GM12801 (cell line): Measurements from ENCODE around the gene MAPKAPK3.

Source experiments
- TF ChIP-seq, protein P1 (sequence below): IDR thresholded peaks from one replicate; pipeline ENCODE4 v1.5.1; 2011; ENCODE audit warnings: control low read depth; ENCODE audit not compliant: insufficient read length; ENCODE audit errors: extremely low read depth

The MAPKAPK3 gene

DNA sequence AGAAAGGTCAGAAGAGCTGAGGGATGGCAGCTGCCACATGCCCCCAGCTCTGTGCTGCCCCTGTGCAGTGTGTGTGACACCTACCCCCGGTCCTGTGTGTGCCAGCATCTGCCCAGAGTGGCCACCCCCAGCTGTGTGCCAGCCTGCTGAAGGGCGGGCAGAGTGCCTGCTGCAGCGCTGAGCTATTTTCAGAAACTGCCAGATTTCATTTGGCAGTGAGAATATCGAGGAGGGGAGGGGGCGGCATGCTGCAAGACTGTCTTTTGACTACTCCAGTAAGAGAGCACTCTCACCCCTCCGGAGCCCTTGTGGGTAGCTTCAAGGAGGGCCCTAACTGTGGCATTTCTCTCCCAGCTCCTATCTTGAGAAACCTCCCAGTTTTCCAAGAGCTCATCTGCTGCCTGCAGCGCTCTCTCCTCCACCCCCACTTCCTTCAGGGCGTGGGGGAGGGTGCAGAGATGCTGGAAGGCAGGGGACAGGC lies 32.5 kb downstream of the MAPKAPK3 start:
- TF ChIP-seq, protein P1, sequence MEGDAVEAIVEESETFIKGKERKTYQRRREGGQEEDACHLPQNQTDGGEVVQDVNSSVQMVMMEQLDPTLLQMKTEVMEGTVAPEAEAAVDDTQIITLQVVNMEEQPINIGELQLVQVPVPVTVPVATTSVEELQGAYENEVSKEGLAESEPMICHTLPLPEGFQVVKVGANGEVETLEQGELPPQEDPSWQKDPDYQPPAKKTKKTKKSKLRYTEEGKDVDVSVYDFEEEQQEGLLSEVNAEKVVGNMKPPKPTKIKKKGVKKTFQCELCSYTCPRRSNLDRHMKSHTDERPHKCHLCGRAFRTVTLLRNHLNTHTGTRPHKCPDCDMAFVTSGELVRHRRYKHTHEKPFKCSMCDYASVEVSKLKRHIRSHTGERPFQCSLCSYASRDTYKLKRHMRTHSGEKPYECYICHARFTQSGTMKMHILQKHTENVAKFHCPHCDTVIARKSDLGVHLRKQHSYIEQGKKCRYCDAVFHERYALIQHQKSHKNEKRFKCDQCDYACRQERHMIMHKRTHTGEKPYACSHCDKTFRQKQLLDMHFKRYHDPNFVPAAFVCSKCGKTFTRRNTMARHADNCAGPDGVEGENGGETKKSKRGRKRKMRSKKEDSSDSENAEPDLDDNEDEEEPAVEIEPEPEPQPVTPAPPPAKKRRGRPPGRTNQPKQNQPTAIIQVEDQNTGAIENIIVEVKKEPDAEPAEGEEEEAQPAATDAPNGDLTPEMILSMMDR = no peak

DNA sequence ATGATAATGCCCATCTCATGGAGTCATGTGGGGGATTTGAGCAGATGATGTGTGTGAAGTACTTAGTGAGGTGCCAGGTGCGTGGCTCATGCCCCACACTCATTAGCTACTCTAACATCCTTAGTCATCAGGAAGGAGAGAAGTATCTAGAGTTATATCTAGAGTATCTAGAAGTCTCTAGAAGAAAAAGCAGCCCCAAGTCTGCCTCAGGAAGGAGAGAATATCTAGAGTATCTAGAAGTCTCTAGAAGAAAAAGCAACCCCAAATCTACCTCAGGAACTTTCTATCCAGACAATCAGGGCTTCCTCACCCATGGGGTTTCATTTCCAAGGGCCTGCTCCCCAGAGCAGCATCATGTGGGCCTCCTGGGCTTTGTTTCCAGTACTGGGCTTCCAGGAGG lies 33.1 kb downstream of the MAPKAPK3 start:
- TF ChIP-seq, protein P1 = no peak

DNA sequence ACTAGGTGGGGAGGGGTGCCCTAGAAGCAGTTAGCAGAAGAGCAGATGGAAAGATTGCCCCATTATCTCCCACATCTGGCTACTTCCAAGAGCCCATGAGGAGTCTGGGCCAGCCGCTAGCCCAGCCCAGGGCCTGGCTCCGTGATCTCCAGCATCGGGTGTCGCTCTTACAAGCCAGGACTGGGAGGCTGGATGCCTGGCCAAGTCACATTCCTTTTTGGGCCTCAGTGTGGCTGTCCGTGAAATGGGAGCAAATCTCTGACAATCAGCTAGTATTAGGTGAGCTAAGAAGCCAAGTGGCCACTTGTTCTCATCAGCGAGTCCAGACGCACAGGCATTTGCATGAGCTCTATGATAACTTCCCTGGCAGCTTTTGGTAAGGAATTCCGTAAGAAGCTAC lies 34.5 kb downstream of the MAPKAPK3 start:
- TF ChIP-seq, protein P1 = no peak

DNA sequence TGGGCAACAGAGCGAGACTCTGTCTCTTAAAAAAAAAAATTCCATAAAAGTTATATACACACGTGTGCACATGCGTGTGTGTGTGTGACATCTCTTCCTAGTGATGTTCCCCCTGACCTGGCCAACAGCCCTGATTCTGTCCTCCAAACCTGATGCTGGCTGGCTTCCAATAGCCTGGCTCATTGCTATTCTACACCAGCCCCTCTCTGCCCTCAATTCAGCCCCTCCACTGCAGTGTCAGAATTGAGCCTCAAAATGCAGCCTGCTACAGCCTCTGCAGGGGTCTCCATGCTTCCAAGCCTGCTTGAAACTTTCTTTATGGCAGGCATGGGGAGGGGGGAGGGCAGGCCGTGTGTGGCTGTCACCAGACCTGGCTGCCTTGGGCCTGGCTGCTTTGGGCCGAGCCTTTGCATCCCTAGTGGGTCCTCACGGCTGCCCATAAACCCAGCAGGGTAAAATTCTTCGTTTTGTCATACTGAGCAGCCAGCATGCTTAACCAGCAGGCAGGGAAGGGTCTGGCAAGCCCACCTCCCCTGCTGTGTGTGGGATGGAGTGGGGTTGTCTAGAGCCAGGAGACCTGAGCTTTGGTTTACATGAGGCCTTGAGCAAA lies 35.1 kb downstream of the MAPKAPK3 start:
- TF ChIP-seq, protein P1 = no peak

DNA sequence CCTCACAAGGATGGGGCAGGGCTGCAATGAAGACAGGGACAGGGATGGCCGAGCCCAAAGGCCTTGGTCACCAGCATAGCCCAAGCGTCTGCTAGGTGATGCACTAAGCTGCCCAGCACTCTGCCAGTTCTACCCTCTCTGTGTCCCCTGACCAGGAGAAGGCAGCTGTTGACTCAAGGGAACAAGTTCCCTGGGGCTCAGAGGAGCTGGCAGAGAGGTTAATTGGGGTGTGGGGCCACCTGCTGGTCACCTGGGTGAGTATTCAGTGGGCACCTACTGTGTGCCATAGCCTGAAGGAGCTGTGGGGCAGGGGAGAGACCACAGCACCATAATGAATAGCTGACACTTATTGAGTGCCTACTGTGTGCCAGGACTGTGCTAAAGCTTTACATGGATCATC lies 35.8 kb downstream of the MAPKAPK3 start:
- TF ChIP-seq, protein P1 = no peak

DNA sequence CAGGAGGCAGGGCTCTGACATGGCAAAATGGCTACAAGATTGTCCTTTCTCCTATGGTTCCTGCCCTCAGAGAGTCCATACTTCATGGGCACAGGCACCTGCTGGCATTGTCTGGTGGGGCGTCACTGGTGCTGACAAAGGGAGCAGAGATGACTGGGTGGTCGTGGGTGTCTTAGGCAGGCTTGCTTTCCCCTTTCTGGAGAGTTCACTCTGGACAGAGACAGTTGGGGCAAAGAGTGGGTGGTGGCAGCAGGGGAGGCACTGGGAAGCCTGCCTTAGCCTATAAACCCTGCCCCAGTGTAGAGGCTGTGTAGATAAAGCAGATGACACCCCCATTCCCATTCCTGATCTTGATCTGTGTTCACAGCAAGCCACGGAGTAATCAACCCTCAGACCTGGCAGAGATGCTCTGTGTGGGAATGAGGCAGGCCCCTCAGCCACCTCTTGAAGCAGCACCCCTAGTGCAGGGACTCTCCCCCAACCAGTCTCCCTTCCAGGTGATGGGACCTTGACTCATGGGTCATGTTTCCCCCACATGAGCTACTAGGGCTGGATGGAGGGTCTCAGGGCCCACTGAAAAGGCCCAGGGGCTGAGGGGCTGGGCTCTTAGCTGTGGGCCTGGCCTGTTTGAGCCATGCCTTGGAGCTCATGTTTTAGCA lies 37.1 kb downstream of the MAPKAPK3 start:
- TF ChIP-seq, protein P1 = no peak

DNA sequence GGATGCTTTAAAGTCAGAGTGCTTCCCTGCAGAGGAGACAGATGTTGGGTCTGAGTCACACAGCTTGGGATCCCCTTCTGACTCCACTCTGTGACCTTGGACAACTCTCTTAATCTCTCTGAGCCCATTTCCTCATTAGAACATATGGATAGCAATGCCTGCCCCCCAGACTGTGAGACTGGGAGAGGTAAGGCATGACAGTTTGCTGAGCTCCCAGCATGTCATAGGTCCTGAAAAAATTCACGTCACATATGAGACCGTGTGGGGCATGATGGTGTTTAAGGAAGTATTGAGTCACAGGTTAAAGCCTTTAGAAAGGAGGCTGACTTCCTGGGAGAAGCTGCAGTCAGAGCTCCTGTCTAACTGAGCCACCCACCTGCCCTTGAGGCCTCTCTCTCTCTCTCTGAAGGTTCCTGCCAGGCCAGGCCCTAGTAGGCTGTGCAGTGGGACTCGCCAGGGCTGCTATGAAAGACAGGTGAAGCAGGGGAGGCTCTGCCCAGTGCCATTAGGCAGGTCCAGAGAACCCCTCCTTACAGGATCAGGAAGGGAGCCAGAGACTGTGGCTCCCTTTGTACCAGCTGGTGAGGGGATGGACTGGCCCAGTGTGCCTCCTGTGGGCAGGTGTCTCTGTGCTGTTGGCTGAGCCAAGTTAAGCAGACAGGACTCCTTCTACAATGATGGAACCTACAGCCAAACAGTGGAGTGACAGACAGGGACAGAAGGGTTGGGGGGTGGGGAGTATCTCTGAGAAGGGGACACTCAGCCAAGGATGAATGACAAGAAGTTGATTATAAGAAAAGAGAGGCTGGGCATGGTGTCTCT lies 38.3 kb downstream of the MAPKAPK3 start:
- TF ChIP-seq, protein P1 = no peak
